ENCODE results near the gene PPP1R1A.
A peak's percentile ranks its signal among the peaks of the same experiment; 100 is the strongest.

PPP1R1A gene

DNA sequence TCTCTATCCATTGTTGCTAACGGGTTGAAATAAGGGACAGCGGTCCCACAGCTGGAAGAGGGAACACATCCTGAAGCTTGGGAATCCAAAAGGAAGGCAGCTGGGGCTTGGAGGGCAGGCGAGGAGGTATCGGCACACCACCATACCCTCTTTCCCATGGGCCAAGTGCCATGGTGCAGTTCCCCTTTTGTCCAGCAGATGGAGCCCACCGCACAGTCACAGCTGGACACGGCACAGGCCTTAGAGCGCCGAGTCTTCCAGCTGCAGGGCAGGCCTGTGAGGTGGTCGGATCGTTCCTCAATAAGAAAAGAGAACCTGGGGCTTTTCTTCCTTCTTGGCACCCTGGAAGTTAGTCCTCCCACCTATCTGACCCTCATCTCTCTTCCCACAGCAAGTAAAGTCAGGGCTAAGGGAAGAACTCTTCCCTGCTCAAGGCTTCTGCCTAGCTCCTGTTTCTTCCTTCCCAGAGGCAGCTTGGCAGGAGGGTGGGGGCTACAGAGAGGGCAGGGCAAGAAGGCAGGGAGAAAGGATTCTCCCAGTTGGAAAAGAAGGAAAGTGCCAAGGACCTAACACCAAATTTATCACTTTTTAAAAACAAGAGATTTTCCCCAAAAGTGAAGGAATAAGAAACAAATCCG, 8.6 kb downstream of the PPP1R1A start:
- no peaks in the 10 kb centered on the region for H3K9me2 ChIP-seq (replicated peaks; ENCODE audit: insufficient read depth, low read length)
- no peaks in the 10 kb centered on the region for H3K79me2 ChIP-seq (ENCODE audit: insufficient read depth, low read length)
- H3K27me3 ChIP-seq (ENCODE audit: low read length): no peaks in the 10 kb centered on the region
- H4K20me1 ChIP-seq (ENCODE audit: low read depth, low read length): no peaks in the 10 kb centered on the region
- peak overlapping the region; percentile 11 for H2AFZ ChIP-seq (ENCODE audit: low read depth, low read length, severe bottlenecking)
- no peaks in the 10 kb centered on the region for H3K36me3 ChIP-seq (ENCODE audit: low read length)
- H3K4me2 ChIP-seq (ENCODE audit: low read depth, low read length, poor library complexity, severe bottlenecking): no peak overlapping the region
- H3K9ac ChIP-seq (ENCODE audit: low read length): no peak overlapping the region
- TF ChIP-seq, protein P1, sequence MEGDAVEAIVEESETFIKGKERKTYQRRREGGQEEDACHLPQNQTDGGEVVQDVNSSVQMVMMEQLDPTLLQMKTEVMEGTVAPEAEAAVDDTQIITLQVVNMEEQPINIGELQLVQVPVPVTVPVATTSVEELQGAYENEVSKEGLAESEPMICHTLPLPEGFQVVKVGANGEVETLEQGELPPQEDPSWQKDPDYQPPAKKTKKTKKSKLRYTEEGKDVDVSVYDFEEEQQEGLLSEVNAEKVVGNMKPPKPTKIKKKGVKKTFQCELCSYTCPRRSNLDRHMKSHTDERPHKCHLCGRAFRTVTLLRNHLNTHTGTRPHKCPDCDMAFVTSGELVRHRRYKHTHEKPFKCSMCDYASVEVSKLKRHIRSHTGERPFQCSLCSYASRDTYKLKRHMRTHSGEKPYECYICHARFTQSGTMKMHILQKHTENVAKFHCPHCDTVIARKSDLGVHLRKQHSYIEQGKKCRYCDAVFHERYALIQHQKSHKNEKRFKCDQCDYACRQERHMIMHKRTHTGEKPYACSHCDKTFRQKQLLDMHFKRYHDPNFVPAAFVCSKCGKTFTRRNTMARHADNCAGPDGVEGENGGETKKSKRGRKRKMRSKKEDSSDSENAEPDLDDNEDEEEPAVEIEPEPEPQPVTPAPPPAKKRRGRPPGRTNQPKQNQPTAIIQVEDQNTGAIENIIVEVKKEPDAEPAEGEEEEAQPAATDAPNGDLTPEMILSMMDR (IDR thresholded peaks at IDR 0.05; ENCODE audit: insufficient read depth, low read length, poor library complexity, severe bottlenecking): peak; percentile 87
- TF ChIP-seq EZH2phosphoT487 (conservative IDR thresholded peaks at IDR 0.05; ENCODE audit: low read length): no peak
- H3K4me3 ChIP-seq (ENCODE audit: insufficient read depth, low read length, poor library complexity, severe bottlenecking): no peak overlapping the region
- H3K9me3 ChIP-seq (ENCODE audit: insufficient read depth, low read length): no peaks in the 10 kb centered on the region
- no peak overlapping the region for H3K27ac ChIP-seq (ENCODE audit: low read depth, low read length)
- H3F3A ChIP-seq (ENCODE audit: insufficient read depth): no peaks in the 10 kb centered on the region

DNA sequence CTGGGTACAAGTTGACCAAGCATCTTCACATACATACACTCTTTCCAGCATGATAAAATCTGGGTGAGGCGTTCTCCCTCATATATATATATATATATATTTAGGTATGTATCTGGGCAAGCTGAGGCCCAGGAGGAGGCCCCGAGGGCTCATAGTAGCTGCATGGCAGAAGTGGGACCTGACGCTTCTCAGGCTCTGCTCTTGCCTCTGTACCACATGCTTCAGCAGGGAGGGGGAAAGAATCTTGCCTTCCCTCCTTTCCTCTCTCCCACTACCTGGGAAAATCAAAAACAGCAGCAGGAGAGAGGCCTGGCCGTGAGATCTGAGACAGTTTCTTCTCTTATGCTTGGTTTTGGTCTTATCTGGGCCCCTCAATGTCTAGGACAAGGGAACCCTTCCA, 9.2 kb downstream of the PPP1R1A start:
- H3F3A ChIP-seq (ENCODE audit: insufficient read depth): no peaks in the 10 kb centered on the region
- H3K4me3 ChIP-seq (ENCODE audit: insufficient read depth, low read length, poor library complexity, severe bottlenecking): no peak overlapping the region
- no peaks in the 10 kb centered on the region for H3K9me2 ChIP-seq (replicated peaks; ENCODE audit: insufficient read depth, low read length)
- H3K4me2 ChIP-seq (ENCODE audit: low read depth, low read length, poor library complexity, severe bottlenecking): no peak overlapping the region
- no peak overlapping the region for H3K9ac ChIP-seq (ENCODE audit: low read length)
- H3K36me3 ChIP-seq (ENCODE audit: low read length): no peaks in the 10 kb centered on the region
- TF ChIP-seq EZH2phosphoT487 (conservative IDR thresholded peaks at IDR 0.05; ENCODE audit: low read length): no peak
- TF ChIP-seq, protein P1 (IDR thresholded peaks at IDR 0.05; ENCODE audit: insufficient read depth, low read length, poor library complexity, severe bottlenecking): no peak
- H4K20me1 ChIP-seq (ENCODE audit: low read depth, low read length): no peaks in the 10 kb centered on the region
- H3K9me3 ChIP-seq (ENCODE audit: insufficient read depth, low read length): no peaks in the 10 kb centered on the region
- H2AFZ ChIP-seq (ENCODE audit: low read depth, low read length, severe bottlenecking): no peak overlapping the region
- H3K27me3 ChIP-seq (ENCODE audit: low read length): no peaks in the 10 kb centered on the region
- no peaks in the 10 kb centered on the region for H3K79me2 ChIP-seq (ENCODE audit: insufficient read depth, low read length)
- no peak overlapping the region for H3K27ac ChIP-seq (ENCODE audit: low read depth, low read length)

DNA sequence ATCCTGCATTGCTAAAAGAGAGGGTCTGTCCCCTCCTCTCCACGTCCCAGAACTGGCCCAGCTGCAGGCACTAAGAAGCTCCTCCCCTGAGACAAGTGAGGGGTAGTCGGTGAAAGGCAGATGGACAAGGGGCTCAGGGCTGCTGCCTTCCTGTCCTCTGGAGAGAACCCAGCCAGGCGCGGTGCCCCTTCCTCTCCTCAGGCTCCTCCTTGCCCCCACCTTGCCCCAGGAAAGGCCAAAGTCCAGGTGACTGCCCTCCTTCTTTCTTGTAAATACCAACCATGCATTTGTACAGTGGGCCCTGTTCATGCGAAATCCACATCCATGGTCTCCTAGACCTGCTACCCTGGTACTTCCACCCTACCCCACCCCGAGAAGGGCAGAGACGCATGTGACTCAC, 9.7 kb downstream of the PPP1R1A start:
- TF ChIP-seq, protein P1 (IDR thresholded peaks at IDR 0.05; ENCODE audit: insufficient read depth, low read length, poor library complexity, severe bottlenecking): no peak
- TF ChIP-seq EZH2phosphoT487 (conservative IDR thresholded peaks at IDR 0.05; ENCODE audit: low read length): no peak
- Histone ChIP-seq H3F3A (ENCODE audit: insufficient read depth) (no peaks in the 10 kb centered on the region), H3K27ac (ENCODE audit: low read depth, low read length) (no peak overlapping the region), H3K79me2 (ENCODE audit: insufficient read depth, low read length) (no peaks in the 10 kb centered on the region), H3K4me3 (ENCODE audit: insufficient read depth, low read length, poor library complexity, severe bottlenecking) (no peak overlapping the region), H3K4me2 (ENCODE audit: low read depth, low read length, poor library complexity, severe bottlenecking) (no peak overlapping the region), H3K9me3 (ENCODE audit: insufficient read depth, low read length) (no peaks in the 10 kb centered on the region), H2AFZ (ENCODE audit: low read depth, low read length, severe bottlenecking) (no peak overlapping the region), H4K20me1 (ENCODE audit: low read depth, low read length) (no peaks in the 10 kb centered on the region), H3K9ac (ENCODE audit: low read length) (no peak overlapping the region), H3K9me2 (replicated peaks; ENCODE audit: insufficient read depth, low read length) (no peaks in the 10 kb centered on the region), H3K27me3 (ENCODE audit: low read length) (no peaks in the 10 kb centered on the region), H3K36me3 (ENCODE audit: low read length) (no peaks in the 10 kb centered on the region)
